Measurements from ENCODE around the gene WWOX. TPM values are rescaled to one million over a fixed set of nuclear protein-coding genes. Genes with fewer than 3 reads are reported as not detected.

The WWOX gene
- total RNA-seq, 2 donors from 2014 or later, result 30.0 to 35.4 TPM

GRCh38 chr16:78851266-78851665 lies 751.8 kb downstream of the WWOX start:
- WGBS, 2 experiments (ENCODE audit: insufficient coverage in 1 of 2, insufficient read length in 1 of 2), result 88 to 95% methylated on average over 3 of the region's 3 CpGs
- TF ChIP-seq, protein P1, sequence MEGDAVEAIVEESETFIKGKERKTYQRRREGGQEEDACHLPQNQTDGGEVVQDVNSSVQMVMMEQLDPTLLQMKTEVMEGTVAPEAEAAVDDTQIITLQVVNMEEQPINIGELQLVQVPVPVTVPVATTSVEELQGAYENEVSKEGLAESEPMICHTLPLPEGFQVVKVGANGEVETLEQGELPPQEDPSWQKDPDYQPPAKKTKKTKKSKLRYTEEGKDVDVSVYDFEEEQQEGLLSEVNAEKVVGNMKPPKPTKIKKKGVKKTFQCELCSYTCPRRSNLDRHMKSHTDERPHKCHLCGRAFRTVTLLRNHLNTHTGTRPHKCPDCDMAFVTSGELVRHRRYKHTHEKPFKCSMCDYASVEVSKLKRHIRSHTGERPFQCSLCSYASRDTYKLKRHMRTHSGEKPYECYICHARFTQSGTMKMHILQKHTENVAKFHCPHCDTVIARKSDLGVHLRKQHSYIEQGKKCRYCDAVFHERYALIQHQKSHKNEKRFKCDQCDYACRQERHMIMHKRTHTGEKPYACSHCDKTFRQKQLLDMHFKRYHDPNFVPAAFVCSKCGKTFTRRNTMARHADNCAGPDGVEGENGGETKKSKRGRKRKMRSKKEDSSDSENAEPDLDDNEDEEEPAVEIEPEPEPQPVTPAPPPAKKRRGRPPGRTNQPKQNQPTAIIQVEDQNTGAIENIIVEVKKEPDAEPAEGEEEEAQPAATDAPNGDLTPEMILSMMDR (conservative IDR thresholded peaks at IDR 0.05), result no peak

DNA sequence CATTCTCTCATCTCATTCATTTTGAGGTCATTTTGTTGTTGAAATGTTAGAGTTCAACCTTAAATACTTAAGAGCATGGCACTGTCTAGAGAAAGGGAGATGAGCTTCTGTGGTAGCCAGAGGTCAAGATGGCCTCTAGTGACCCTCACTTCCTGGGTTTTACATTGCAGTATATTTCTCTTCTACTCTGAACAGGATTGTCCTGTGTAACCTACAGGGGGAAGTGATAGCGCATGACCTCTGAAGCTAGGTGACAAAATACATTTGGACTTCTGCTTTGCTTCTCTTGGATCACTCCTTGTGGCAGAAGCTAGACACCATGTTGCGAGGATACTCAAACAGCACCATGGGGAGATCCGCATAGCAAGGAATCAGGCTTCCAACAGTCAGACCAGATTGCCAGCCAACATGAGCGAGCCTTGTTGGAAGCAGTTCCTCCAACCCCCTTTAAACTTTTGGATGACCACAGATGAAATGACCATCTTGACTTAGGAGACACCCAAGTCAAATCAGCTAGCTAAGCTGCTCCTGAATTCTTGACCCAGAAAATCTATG lies 752.7 kb downstream of the WWOX start:
- peaks cover 13% of the 10 kb centered on the region for H3K4me1 Mint-ChIP-seq
- TF ChIP-seq, protein P1 (conservative IDR thresholded peaks at IDR 0.05), result no peak
- 93 to 97% methylated on average over 4 of the region's 4 CpGs for WGBS, 2 experiments (ENCODE audit: insufficient coverage in 1 of 2, insufficient read length in 1 of 2)

More at GRCh38 chr16:78851266-78851665, 751.8 kb downstream of the WWOX start:
- Histone ChIP-seq H3K27ac (ENCODE audit: low read depth, low read length) (no peak overlapping the region), H3K9me3 (ENCODE audit: control insufficient read depth, low read length) (no peaks in the 10 kb centered on the region), H3K9ac (ENCODE audit: extremely low read depth, low read length, poor library complexity, severe bottlenecking) (no peak overlapping the region), H3K4me3 (ENCODE audit: low read length) (no peak overlapping the region), H3K36me3 (ENCODE audit: control insufficient read depth, insufficient read depth, low read length) (no peaks in the 10 kb centered on the region), H3K27me3 (ENCODE audit: control insufficient read depth, insufficient read depth, low read length, poor library complexity, severe bottlenecking) (no peaks in the 10 kb centered on the region), H3K4me1 (ENCODE audit: control insufficient read depth, insufficient read depth, low read length) (no peaks in the 10 kb centered on the region)
- no peaks in the 10 kb centered on the region for H3K9me3 Mint-ChIP-seq
- peaks cover 13% of the 10 kb centered on the region for H3K4me1 Mint-ChIP-seq
- DNase-seq, result no peak
- H3K27me3 Mint-ChIP-seq (ENCODE audit: insufficient read depth), result no peaks in the 10 kb centered on the region
- H3K27ac Mint-ChIP-seq, result no peak overlapping the region
- no peaks in the 10 kb centered on the region for H3K36me3 Mint-ChIP-seq (ENCODE audit: low read depth)
- no peak overlapping the region for H3K4me3 Mint-ChIP-seq

GRCh38 chr16:78862022-78862421 lies 762.6 kb downstream of the WWOX start:
- Histone ChIP-seq H3K4me3 (ENCODE audit: low read length) (no peak overlapping the region), H3K36me3 (ENCODE audit: control insufficient read depth, insufficient read depth, low read length) (no peaks in the 10 kb centered on the region), H3K27ac (ENCODE audit: low read depth, low read length) (no peak overlapping the region), H3K27me3 (ENCODE audit: control insufficient read depth, insufficient read depth, low read length, poor library complexity, severe bottlenecking) (no peaks in the 10 kb centered on the region), H3K4me1 (ENCODE audit: control insufficient read depth, insufficient read depth, low read length) (peaks cover 4% of the 10 kb centered on the region), H3K9me3 (ENCODE audit: control insufficient read depth, low read length) (no peaks in the 10 kb centered on the region), H3K9ac (ENCODE audit: extremely low read depth, low read length, poor library complexity, severe bottlenecking) (no peak overlapping the region)
- no peak overlapping the region for H3K4me3 Mint-ChIP-seq
- TF ChIP-seq, protein P1 (conservative IDR thresholded peaks at IDR 0.05), result no peak
- H3K27me3 Mint-ChIP-seq (ENCODE audit: insufficient read depth), result no peaks in the 10 kb centered on the region
- H3K36me3 Mint-ChIP-seq (ENCODE audit: low read depth), result no peaks in the 10 kb centered on the region
- no peaks in the 10 kb centered on the region for H3K9me3 Mint-ChIP-seq
- no CpG with 5 or more reads among the region's 2 CpGs for WGBS, 2 experiments (ENCODE audit: insufficient coverage in 1 of 2, insufficient read length in 1 of 2)
- H3K27ac Mint-ChIP-seq, result no peak overlapping the region
- no peak for DNase-seq
- H3K4me1 Mint-ChIP-seq, result peaks cover 13% of the 10 kb centered on the region

More for the DNA sequence above, 752.7 kb downstream of the WWOX start:
- no peak overlapping the region for H3K27ac ChIP-seq (ENCODE audit: low read depth, low read length)
- no peaks in the 10 kb centered on the region for H3K9me3 Mint-ChIP-seq
- H3K9ac ChIP-seq (ENCODE audit: extremely low read depth, low read length, poor library complexity, severe bottlenecking), result no peak overlapping the region
- no peak overlapping the region for H3K4me3 ChIP-seq (ENCODE audit: low read length)
- no peak for DNase-seq
- H3K4me3 Mint-ChIP-seq, result no peak overlapping the region
- H3K4me1 ChIP-seq (ENCODE audit: control insufficient read depth, insufficient read depth, low read length), result no peaks in the 10 kb centered on the region
- H3K27me3 ChIP-seq (ENCODE audit: control insufficient read depth, insufficient read depth, low read length, poor library complexity, severe bottlenecking), result no peaks in the 10 kb centered on the region
- no peaks in the 10 kb centered on the region for H3K36me3 ChIP-seq (ENCODE audit: control insufficient read depth, insufficient read depth, low read length)
- H3K36me3 Mint-ChIP-seq (ENCODE audit: low read depth), result no peaks in the 10 kb centered on the region
- H3K9me3 ChIP-seq (ENCODE audit: control insufficient read depth, low read length), result no peaks in the 10 kb centered on the region
- no peak overlapping the region for H3K27ac Mint-ChIP-seq
- H3K27me3 Mint-ChIP-seq (ENCODE audit: insufficient read depth), result no peaks in the 10 kb centered on the region

All from endodermal cell (in vitro differentiated cells).